ENCODE data around the gene PCDHB13.

DNA sequence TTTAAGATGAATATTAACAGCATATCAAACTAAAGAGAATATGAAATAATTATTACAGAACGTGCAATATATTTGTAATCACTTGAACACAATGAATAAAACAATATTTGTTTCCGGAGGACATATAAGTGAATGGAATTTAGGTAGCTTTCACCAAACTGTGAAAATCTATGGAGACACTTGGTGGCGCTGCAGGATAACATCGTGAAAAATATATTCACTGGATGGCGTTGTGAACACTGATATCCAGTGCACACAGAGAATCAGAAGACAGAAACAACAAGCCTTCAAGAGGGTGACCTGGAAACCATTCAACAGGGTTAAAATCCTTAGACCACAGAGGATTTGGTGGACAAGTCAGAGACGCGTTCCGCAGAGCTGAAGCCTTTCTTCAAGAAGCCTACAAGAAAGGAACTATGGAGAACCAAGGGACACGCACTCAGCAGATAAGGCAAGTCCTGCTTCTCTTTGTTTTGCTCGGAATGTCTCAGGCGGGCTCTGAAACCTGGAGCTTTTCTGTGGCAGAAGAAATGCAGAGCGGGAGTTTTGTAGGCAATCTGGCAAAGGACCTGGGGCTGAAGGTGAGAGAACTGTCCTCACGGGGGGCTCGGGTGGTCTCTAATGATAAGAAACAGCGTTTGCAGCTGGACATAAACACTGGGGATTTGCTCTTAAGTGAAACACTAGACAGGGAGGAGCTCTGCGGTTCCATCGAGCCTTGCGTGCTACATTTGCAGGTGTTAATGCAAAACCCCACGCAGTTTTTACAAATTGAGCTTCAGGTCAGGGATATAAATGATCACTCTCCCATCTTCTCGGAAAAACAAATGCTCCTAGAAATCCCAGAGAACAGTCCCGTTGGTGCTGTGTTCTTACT is 14.1 kb upstream of the PCDHB13 start, which contains the start of gene PCDHB11:
- TF ChIP-seq, protein P1, sequence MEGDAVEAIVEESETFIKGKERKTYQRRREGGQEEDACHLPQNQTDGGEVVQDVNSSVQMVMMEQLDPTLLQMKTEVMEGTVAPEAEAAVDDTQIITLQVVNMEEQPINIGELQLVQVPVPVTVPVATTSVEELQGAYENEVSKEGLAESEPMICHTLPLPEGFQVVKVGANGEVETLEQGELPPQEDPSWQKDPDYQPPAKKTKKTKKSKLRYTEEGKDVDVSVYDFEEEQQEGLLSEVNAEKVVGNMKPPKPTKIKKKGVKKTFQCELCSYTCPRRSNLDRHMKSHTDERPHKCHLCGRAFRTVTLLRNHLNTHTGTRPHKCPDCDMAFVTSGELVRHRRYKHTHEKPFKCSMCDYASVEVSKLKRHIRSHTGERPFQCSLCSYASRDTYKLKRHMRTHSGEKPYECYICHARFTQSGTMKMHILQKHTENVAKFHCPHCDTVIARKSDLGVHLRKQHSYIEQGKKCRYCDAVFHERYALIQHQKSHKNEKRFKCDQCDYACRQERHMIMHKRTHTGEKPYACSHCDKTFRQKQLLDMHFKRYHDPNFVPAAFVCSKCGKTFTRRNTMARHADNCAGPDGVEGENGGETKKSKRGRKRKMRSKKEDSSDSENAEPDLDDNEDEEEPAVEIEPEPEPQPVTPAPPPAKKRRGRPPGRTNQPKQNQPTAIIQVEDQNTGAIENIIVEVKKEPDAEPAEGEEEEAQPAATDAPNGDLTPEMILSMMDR (IDR thresholded peaks at IDR 0.05): no peak
- no peak for TF ChIP-seq POLR2A (IDR thresholded peaks at IDR 0.05)
- no peak for TF ChIP-seq POLR2AphosphoS5 (IDR thresholded peaks at IDR 0.05)
